OCI-LY7 (cell line): ENCODE results near the gene GATB.

ENCODE experiments used
- CTCF ChIP-seq: fragments of 200-600 bp; sonication (generic); conservative IDR thresholded peaks from 2 replicates; pipeline ENCODE4 v1.5.1; 2014; ENCODE audit warnings: mild to moderate bottlenecking, antibody characterized with exemption, low read length, moderate library complexity, mixed read lengths
- EZH2phosphoT487 ChIP-seq: fragments of 200-600 bp; sonication (generic); IDR thresholded peaks from 2 replicates; pipeline ENCODE4 v1.6.1; 2018; ENCODE audit warnings: low read depth, borderline replicate concordance, mild to moderate bottlenecking, mixed run types, antibody characterized with exemption, low read length, moderate library complexity, mixed read lengths

- no peak for TF ChIP-seq CTCF
- no peak for TF ChIP-seq EZH2phosphoT487
Measured at GRCh38 chr4:151670843-151671242, 90.0 kb downstream of the GATB start.
